ENCODE measurements around the gene RBBP8.

Gene RBBP8

GRCh38 chr18:22987547-22988189, 54.5 kb downstream of the RBBP8 start:
- TF ChIP-seq ZFX (IDR thresholded peaks at IDR 0.05; ENCODE audit: borderline replicate concordance) (no peak), CTCF (IDR thresholded peaks at IDR 0.05) (no peak)

GRCh38 chr18:22988208-22988607, 55.1 kb downstream of the RBBP8 start:
- TF ChIP-seq ZFX (IDR thresholded peaks at IDR 0.05; ENCODE audit: borderline replicate concordance) (no peak), CTCF (IDR thresholded peaks at IDR 0.05) (no peak)
- no peak overlapping the region for H3K27ac ChIP-seq

More at GRCh38 chr18:22987547-22988189, 54.5 kb downstream of the RBBP8 start:
- no peak overlapping the region for H3K27ac ChIP-seq

GRCh38 chr18:22998344-22998743, 65.2 kb downstream of the RBBP8 start:
- no peak overlapping the region for H3K27ac ChIP-seq
- TF ChIP-seq ZFX (IDR thresholded peaks at IDR 0.05; ENCODE audit: borderline replicate concordance), result no peak
- no peak for TF ChIP-seq CTCF (IDR thresholded peaks at IDR 0.05)

GRCh38 chr18:22999212-22999611, 66.1 kb downstream of the RBBP8 start:
- no peak for TF ChIP-seq ZFX (IDR thresholded peaks at IDR 0.05; ENCODE audit: borderline replicate concordance)
- no peak for TF ChIP-seq CTCF (IDR thresholded peaks at IDR 0.05)

GRCh38 chr18:22999647-23000046, 66.5 kb downstream of the RBBP8 start:
- TF ChIP-seq CTCF (IDR thresholded peaks at IDR 0.05) (no peak), ZFX (IDR thresholded peaks at IDR 0.05; ENCODE audit: borderline replicate concordance) (no peak)
- no peak overlapping the region for H3K27ac ChIP-seq

More at GRCh38 chr18:22999212-22999611, 66.1 kb downstream of the RBBP8 start:
- H3K27ac ChIP-seq, result no peak overlapping the region

GRCh38 chr18:23003289-23003688, 70.2 kb downstream of the RBBP8 start:
- no peak overlapping the region for H3K27ac ChIP-seq
- no peak for TF ChIP-seq CTCF (IDR thresholded peaks at IDR 0.05)
- TF ChIP-seq ZFX (IDR thresholded peaks at IDR 0.05; ENCODE audit: borderline replicate concordance), result no peak

- TF ChIP-seq CTCF (IDR thresholded peaks at IDR 0.05) (no peak), ZFX (IDR thresholded peaks at IDR 0.05; ENCODE audit: borderline replicate concordance) (no peak)
- no peak overlapping the region for H3K27ac ChIP-seq
Measured at GRCh38 chr18:23012249-23012648, 79.1 kb downstream of the RBBP8 start.
